ENCODE measurements around the gene TRABD2B. TPM values are rescaled to one million over a fixed set of nuclear protein-coding genes. Genes with fewer than 3 reads are reported as not detected.
A peak's percentile ranks its signal among the peaks of the same experiment; 100 is the strongest.

Gene TRABD2B
- total RNA-seq, 1 donor from 2014 or later: 6.8 TPM

DNA sequence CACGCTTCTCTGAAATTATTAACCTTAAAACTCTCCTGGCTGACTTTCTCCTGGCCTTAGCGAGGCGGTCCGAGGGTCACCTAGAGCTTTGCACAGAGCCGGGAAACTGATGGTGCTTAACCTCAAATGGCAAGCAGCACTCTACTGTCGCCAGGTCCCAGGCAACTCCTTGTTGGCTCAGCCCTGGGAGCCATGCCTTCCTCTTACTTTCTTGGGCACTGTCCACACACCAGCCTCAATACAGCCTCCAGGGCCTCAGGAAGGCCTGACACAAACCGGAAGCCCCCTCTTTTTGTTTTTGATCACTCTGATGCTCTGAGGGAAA lies 3.8 kb downstream of the TRABD2B start:
- DNase-seq (ENCODE audit: low read depth): no peak

DNA sequence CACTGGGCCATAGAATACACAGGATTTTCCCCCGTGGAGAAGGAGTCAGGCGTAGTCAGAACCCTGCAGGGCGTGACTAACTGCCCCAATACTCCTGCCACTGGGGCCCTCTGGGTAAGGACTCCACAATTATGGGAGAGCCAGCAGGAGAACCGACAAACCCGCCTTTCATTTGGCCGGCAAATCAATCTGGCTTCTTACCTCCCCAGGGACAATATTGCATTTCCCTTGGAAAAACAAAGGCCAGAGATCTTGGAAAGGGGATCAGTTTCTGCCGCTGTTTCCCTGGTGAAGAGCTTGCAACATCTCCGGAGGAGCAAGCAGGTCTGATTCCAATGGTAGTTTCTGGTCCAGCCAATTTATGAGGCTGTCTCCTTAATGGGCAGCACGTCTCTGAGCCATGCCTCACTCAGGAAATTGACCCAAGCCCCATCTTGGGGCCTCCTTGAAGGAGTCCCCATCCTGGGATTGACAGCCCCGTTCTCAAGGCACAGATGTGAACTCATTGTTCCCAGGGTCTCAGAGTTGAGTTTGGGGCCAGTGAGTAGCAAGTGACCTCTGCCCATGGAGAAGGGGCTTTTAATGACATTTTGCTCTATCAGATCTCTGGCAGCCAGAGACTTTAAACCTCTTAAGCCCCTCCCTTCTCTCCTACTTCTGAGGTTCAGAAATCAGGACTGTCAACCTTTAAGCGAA lies 4.3 kb downstream of the TRABD2B start:
- no peak for DNase-seq (ENCODE audit: low read depth)

DNA sequence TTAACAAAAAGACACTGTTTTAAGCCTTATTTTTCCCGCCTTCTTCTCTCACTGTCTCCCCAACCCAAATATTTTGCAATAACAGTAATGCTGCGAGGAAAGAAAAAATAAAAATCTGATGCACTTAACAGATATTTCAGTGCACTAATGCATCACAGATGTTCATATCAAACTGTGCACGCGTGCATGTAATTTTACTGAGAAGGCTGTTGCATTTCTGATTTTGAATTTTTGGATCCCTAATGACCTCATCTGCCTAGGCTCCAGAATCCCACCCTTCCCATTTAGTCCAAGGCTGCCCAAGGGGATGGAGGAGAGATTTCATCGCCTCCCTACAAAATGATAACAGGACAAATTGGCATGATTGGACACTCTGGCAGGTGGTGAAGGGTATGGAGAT lies 5.5 kb downstream of the TRABD2B start:
- no peak for DNase-seq (ENCODE audit: low read depth)

DNA sequence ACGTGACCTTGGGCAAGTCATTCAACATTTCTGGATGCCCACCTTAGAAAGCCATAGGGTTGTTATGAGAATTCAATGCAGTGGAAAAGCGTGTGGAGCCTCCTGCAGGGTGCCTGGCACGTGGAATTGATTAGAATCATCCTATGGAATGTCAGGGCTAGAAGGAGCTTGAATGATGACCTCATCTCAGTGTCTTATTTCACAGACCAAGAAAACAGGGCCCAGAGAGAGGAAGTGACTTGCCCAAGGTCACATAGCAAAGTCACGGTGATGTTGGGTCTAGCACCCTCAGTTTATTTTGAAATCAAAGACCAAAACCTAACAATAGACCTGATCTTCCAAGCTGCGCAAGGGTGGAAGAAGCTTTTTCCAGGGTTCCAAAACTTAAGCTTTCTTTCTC lies 6.0 kb downstream of the TRABD2B start:
- DNase-seq (ENCODE audit: low read depth): no peak

DNA sequence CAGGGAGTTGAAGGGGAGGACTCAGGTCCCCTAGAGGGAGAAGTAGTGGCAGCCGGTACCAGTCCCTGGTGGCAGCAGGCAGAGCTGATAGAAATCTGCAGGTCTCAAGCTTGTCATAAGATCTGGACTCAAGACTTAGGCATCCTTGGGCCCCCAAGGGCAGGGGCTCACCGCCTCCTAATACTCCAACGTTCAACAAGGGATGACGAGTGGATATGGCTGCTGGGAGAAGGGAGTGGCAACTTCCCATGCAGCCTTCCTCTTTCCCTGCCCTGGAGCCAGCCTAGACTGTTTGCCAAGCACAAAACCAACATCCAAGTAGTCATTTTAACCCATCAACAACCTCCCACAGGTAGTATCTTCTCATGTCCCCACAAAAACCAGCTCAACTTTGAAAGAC lies 6.9 kb downstream of the TRABD2B start:
- DNase-seq (ENCODE audit: low read depth): no peak

DNA sequence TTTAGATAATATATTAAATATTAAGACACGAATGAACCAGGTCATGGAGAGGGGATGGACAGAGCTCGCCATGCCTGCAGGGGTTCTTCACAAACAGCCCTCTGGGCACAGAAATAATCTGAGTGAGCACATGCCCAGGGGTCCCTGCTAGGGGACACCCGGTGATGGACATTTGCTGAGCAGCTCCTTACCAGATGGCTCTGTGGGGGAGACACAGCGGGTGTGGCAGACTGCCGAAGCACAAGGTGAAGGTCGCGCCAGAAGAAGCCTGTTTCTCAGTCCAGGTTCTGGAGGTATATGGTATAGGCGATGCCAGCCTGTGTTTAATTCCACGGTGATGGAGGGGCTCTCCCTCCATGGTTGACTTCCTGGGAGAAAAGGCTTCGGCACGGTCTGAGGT lies 9.6 kb downstream of the TRABD2B start:
- no peak for DNase-seq (ENCODE audit: low read depth)

DNA sequence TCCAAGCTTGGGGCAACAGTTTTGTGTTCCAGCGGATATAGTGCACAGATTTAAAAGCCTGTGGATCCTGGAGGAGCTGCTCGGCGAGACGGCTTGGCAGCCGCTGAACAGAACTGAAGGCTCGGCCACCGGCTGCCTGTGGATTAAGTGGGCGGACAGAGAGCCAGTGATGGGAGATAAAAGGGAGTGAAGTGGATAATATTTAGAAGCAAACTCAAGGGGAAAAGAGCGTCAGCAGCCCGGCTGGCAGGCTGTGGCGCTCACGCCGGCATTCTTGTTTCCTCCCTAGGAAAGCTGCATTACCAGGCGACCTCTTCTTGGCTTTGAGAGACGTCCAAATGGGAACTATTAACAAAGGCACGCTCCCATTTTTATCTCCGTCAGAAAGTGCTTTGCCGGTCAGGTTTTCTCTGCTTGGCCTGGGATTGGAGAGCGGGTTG lies 10.4 kb downstream of the TRABD2B start:
- no peak for DNase-seq (ENCODE audit: low read depth)

DNA sequence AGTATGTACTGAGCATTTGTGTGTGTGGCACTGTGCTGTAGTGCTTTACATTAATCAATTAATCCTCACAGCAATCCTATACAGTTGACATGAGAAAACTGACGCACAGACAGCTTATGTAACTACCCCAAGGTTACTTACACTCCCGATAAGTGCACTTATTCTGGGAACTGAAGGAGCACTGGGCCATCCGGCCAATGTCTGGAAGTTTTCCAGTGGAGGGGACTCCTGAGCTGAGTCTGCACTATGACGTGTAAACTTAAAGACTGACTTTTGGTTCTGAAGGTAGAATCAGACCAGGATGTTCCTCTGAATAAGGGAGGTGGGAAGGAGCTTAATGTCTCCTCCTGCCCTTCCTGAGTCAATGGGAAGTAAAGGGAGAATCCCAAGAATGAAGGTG lies 12.2 kb downstream of the TRABD2B start:
- no peak for DNase-seq (ENCODE audit: low read depth)

DNA sequence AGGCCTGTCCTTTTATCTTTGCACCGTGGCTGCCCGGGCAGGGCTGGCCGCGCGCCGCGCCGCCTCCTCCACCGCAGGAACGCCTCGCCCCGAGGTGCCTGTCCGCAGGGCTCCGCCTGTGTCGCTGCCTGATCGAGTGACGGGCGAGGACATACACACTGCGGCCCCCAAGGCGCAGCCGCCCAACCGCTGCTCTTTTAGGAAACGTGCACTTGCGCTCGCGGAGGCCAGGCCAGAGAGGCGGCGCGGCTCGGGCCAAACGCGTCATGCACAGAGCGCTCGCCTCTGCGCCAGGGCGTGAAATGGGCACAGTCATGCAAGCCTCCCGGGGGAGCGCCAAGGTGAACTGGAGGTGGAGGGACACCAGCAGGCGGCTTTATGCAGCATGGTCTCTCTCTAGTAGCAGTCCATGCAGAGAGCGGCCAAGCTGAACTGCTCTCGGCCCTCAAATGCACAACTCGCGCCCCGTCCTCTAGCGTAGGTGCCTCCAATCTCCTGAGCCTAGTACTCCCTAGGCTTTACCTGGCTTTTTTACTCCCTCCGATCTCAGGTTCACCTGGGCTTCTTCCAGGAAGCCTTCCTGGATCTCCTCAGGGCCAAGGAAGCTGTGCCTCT lies 12.9 kb downstream of the TRABD2B start:
- DNase-seq (ENCODE audit: low read depth): no peak

DNA sequence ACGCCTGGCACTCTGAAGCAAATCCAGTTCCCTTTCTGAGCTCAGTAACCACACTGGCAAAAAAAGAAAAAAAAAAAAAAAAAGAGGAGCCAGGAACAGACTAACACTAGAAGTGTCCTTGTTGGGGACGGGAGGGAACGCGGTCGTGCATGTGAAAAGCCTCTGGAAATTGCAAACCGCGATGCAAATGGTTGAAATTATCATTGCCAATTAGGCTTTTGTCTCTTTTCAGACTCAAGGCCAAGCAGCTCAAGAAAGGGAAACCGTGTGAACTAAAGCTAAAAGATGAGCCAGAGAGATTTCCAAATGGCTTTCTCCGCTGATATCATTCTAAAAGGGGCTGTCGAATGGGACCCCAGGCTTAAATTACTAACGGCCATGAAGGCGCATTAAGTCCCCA lies 13.5 kb downstream of the TRABD2B start:
- DNase-seq (ENCODE audit: low read depth): no peak

DNA sequence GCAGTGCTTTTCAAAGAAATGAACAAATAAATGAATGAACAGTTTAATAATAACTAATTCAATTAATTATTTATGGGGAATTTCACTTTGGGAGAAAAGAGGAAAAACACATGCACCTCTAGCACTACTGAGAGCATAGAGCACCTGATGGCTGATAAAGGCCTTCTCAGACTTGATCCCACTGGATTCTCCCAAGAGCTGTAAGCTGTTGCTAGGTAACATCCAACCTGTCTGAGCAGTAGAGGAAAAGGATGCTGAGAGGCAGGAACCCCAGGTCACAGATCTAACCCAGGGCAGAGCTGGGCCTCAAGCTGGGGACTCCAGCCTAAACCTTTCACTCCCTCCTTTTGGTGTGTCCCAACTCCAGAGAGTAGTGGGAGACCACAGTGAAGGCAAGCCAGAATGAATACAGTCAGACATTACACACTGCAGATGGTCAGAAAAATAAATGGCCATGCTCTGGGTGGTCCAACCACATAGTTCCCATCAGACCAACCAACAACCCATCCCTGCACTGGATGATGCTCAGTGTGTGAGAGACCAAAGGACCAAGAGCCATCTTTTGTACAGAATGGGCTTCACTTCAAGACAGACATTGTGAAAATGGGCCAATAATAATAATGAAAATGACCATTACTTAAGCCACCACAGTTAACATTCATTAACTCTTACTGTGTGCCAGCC lies 15.4 kb downstream of the TRABD2B start:
- no peak for DNase-seq (ENCODE audit: low read depth)

DNA sequence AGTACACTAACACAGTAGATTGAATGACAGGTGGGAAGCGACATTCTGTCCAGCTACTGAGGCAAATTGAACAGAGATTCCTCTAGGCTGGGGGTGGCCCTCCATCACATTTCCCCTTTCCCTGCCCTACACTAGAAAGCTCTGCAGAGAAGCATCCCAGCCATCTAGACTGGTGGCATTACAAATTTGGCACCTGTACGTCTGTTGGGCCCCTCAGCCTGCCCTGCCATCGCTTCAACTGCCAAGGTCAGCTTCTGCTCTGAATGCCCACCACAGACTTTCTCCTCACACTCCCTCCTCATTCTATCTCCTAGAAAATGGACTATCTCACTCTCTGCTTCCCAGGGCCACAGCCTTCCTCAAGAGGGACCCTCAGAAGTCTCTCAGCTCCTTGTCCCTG lies 16.7 kb downstream of the TRABD2B start:
- DNase-seq (ENCODE audit: low read depth): no peak

DNA sequence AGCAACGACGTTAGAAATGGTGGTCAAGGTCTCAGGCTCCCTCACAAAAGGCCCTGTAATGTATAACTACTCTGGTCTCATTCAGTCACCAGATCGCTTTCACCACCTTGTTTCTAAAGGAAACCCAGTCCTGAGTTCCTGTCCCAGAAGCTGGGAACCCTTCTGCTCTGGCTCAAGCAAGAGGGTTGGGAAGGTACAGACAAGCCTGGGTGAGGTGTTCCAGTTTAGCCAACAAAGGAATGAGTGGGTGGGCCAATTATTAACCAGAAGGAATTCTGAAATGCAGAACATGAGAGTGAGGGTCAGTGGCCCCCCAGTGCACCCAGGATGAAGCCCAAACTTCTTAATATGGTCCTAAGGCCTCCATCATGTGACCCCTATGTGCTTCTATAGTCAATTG lies 17.5 kb downstream of the TRABD2B start:
- peak; percentile 55 for DNase-seq (ENCODE audit: low read depth)

DNA sequence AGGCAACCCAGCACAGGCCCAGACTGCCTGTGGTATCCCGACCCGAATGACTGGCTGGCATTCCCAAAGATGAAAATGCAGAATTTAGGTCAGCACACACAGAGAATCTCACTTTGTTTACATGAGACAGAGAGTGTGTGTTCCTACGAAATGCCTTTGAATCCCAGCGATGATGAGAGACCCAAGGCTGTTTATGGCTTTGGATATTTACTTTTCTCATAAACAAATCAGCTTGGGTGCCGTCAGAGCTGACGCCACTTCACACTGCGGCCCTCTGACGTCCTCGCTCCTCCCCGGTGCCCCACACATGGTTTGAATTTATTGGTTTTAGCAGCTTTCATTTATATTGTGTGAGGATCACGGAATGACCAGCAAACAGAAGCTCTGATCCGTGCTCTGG lies 18.7 kb downstream of the TRABD2B start:
- no peak for DNase-seq (ENCODE audit: low read depth)

DNA sequence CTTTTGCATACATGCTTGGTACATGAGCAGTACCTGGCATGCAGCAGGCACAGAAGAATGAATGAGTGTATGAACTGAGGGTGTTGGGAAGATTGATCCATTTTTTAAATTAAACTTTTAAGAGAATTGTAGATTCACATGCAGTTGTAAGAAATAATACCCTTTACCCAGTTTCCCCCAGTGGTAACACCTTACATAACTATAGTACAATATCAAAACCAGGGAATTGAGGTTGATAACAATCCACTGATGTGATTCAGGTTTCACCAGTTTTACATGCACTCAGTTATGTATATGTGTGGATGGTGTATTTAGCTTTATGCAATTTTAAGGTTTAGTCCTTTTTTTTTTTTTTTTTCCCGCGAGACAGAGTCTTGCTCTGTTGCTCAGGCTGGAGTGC lies 20.5 kb downstream of the TRABD2B start:
- DNase-seq (ENCODE audit: low read depth): no peak

DNA sequence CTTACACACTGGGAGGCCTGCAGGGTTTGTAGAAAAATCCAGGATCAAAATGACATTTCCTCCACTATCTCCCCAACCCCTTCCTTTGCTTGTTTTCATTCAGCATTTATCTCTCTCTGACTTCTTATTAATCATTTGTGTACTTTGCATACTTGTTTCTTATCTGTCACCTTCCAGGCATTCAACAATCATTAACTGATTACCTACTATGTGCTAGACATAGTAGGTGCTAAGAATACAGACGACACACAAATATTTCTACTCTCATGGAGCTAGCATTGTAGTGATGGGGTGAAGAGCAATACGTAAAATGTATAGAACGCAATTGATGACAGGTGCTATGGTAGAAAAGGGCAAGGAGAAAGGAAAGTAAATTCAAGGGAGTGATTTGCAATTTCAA lies 20.9 kb downstream of the TRABD2B start:
- DNase-seq (ENCODE audit: low read depth): no peak

DNA sequence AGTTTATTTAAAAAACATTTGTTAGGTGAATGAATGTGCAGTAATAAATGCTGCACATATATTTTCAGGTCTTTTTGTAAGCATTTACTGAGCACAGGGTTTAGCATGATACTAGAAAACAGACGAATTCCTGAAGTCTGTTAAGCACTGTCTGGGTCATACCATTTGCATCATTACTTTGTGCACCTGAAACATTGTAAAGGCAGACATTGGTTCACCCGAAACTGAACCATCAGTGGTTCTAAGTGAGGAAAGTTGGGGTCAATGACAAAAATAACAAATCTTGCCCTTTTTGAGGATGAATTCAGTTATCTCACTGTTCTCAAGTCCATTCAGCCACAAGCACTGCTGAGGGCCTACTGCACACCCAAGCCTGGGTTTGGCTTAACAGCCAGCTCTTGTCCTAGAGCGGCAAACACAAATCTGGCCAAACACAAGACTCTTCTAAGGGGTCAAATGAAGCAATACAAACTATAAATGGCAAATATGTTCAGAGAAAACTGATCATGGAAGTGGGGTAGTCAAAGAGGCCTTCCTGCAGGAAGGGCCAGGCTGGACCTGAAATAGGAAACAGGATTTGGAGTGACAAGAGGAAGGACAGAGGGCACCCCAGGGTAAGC lies 21.8 kb downstream of the TRABD2B start:
- no peak for DNase-seq (ENCODE audit: low read depth)

DNA sequence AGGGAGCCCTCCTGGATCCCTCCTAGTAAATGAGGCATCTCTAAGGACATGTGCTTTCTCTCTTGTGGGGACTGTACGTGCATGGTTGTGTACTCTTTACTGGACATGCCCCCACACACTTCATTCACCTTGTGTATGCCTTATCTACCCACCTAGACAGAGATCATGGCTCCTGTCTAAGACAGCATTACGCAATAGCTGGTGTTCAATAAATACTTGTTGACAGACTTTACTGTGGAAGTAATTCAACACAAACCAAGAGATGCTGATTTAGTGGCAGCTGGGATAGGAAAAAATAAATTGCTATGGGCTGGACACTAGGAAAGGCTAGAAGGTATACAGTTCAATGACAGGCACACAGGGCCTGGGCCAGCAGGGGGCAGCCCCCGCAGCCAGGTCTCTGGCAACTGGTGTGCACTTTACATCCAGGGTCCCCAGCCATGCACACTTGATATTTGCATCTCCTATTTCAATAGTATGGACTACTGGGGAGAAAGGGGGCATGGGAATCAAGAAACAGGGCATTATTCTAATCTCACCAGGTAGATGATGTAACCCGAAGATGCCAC lies 24.2 kb downstream of the TRABD2B start:
- no peak for DNase-seq (ENCODE audit: low read depth)

DNA sequence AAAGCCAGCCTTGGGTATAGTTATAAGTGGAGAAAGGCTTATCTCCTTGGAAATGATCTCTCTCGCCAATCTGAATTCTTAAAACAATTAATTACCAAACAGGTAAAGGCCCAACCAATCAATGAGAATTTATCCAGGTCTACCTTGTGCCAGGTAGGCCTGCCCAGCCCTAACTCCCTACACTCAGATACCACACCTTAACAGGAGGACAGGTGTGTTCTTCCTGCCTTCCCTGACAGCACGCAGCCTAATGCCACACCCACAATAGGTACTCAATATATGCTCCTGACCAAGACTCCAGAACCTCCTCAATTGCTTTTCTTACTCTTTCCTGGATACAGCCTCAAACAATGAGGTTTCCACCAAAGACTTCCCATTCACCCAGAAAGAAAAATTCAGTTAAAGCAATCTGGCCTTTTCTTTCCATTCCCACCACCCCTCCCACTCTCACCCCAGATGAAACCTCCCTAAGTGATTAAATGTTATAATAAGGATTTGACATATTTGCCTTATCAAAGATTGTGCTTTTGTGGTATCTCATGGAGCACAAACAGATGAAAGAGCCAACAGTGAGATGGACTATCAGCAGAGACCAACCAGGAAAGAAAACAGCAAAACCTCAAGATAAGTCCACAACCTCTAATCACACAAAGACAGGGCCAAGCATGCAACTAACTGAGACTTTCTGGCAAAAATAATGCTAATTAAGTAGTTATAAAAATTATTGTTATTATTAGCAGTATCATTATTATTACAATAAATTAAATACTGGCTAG lies 25.6 kb downstream of the TRABD2B start:
- DNase-seq (ENCODE audit: low read depth): no peak

DNA sequence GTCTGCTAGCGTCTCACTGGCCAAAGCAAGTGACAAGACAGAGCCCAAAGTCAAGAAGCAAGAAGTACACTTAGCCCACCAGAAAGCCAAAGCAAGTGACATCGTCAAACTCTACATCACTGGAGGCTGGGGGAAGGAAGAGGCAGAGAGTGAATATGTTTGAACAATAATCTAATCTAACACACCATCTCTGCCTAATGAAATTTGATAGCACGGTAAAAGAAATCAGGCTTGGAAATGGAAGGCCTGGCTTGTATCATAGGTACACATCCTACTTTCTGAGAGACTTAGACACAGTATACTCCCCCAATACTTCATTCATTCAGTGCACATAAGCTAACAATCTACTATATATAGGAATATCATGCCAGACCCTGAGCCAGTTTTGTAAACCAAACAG lies 26.3 kb downstream of the TRABD2B start:
- no peak for DNase-seq (ENCODE audit: low read depth)

DNA sequence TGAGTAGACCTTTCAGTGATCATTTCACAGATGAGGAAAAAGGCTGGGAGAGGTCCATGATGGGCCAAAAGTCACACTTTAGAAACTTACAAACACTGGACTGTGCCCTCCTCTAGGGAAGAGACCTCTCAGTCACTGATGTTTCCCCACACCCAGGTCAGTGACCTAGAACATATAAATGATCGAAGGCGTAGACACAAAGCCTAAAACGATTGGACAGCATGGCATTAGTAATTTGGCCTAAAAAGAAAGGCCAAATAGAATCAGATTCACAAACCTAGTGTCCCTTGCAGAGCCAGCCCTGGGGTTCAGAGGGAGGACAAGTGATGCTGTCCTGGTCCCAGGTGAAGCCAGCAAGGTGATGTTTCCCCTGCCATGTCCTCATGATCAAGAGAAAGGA lies 27.7 kb downstream of the TRABD2B start:
- DNase-seq (ENCODE audit: low read depth): no peak

DNA sequence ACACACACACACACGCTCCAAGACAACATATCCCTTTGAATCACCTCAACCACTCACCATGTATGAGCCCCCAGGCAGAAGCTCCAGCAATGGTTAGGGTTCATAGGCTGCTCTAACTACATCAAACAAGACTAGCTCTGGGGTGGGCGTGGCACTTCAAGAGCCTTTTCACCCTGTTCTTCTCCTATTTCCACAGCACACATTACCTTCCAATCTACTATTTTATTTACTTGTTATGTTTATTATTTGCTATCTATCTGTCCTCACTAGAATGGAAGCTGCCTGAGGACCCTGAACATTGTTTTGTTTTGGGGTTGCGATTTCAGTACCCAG lies 28.7 kb downstream of the TRABD2B start:
- no peak for DNase-seq (ENCODE audit: low read depth)
